CD4-positive, alpha-beta T cell treated with Interleukin-17A for 1 hour (primary cell): ENCODE results near the gene FHIP2A.
"Not testable (repeated sequence)": the region's sequence is repeated elsewhere in the genome, so short reads cannot be mapped to it uniquely, and the experiment has no call there.

Experiments used
- DNase-seq: peaks from one replicate; pipeline ENCODE4 v3.0.0-alpha.2; 2020

FHIP2A gene

GRCh38 chr10:114821915-114822443 lies 399 bp downstream of the FHIP2A start:
- no peak for DNase-seq

DNA sequence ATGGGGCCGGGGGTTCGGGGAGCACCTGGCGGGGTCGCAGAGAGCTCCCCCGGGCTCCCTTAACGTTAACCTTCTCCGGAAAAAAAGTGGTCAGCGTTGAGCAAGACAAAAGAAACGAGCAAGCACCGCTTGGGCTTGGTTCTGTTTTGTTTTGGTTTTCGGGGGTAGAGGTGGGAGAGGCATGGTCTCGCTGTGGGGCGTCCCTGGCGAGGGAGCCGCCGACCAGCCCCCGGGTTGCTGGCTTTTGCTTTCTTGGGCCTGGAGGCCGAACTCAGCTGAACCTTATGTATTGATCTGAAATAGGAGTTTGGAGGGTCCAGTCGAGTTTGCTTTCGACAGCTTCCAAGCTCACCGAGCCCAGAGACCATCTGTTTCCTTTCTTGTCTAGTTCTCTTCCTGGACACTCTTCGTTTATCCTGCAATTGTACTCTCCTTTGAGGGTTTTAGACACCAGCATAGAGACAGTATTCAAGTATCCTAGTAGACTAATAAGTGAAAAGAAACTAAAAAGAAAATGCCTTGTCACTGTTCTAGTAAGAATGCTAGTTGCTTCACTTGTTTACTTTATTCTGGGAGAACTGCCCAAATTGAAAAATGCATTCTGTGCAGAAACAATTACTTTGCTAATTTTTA lies 980 bp downstream of the FHIP2A start:
- DNase-seq, result peak; percentile 38

- DNase-seq, result no peak
These were observed 1.5 kb downstream of the FHIP2A start for GRCh38 chr10:114823077-114823463.

DNA sequence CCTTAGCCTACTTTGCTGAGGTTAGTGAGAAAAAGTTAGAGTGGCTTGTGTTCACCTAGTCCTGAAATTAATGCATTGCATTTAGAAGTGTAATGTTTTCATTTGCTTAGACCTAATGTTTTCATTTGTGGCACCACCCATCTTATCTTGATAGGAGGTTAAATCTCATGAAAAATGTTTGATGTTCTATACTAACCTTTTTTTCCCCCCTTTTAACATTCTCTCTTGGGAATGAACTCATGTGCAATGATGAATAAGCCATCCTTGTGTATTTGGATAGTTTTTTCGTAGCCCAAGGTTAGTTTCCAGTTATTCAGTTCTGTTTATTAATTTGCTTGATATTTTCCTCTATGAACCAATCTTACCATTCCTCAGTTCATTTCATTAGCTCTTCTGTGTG lies 2.8 kb downstream of the FHIP2A start:
- no peak for DNase-seq

DNA sequence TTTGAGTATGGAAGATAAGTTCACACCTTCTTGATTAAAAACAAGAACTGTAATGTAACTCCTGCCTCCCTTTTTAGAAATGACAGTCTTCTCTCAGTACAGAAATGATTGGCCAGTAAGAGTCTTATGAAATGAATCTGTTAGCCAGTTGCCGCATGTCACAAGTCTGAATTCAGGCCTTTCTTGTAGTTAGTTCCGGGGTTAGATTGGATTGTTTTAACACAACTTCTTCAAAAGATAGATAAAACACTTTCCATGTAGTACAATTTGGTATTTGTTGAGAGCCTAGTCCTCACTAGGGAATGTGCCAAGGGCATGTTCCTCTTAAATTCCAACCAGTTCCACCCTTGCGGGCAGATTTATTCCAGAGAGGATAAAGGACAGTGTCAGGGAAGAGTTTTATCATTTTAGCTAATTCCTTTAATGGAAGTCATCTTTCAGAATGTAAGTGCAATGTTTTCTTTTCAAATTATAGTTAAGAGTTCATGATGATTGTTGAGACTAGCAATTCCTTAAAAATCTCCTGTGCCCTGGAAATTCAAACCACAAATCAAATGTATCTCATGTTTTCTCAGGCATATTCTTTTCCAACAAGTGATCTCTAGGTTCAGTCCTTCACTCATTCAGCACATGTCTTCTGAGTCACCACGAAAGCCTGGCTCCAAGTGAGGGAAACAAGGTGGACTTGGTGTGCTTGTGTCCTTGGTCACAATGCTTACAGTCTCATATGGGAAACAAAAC lies 4.1 kb downstream of the FHIP2A start:
- DNase-seq, result peak; percentile 29

GRCh38 chr10:114829160-114829909 lies 7.8 kb downstream of the FHIP2A start:
- no peak for DNase-seq

DNA sequence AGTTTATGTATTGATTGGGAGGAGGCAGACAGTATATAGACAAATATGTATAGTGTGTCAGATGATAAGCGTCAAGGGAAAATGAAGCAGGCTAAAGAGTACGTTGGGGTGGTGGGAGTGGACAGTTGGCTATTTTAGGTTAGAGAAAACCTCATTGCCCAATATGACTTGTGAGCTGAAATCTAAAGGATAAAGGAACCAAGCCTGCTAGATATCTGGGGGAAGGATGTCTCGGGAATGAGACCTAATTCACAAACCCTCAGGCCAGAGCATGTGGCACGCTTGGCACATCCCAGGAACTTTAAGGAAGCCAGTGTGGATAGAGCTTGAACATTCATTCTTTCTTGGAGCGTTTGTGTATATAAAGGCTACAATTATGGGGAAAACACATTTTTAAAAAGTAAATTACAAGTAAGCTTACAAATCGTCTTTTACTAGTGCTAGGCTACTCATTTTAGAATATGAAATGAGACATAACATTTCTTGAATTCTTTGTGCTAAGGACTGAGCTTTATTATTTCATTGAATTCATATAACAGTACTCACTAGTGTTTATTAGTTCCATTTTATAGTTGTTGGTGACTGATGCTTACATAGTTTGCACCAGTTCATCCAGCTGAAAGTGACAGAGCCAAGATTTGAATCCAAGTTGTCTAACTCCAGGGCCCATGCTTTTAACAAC lies 9.7 kb downstream of the FHIP2A start:
- DNase-seq, result no peak

- DNase-seq, result no peak
These were observed 16.1 kb downstream of the FHIP2A start for GRCh38 chr10:114837690-114838089.

GRCh38 chr10:114839901-114840300 lies 18.3 kb downstream of the FHIP2A start:
- no peak for DNase-seq

DNA sequence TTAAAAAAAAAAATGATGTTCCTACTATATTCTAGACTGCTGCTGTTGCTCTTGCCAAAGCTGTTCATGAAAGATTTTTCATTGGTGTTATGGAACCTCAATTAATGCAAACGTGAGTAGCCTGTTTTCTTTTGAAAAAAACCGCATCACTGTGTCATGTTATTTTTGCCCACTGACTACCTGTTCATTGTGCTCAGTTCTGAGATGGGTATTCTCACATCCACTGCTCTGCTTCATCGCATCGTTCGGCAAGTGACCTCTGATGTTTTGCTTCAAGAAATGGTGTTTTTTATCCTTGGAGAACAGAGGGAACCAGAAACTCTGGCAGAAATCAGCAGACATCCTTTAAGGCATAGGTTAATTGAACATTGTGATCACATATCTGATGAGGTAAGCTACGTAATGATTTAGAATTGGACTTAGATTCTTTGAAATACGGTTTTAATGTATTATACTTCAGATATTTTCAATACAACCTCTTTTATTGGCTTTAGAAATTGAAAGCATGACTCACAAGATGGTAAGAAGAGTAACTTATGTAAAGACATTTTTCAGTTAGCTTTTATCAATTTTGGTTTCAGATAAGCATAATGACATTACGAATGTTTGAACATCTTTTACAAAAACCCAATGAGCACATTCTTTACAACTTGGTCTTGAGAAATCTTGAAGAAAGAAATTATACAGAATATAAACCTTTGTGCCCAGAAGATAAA lies 24.6 kb downstream of the FHIP2A start:
- DNase-seq, result no peak

DNA sequence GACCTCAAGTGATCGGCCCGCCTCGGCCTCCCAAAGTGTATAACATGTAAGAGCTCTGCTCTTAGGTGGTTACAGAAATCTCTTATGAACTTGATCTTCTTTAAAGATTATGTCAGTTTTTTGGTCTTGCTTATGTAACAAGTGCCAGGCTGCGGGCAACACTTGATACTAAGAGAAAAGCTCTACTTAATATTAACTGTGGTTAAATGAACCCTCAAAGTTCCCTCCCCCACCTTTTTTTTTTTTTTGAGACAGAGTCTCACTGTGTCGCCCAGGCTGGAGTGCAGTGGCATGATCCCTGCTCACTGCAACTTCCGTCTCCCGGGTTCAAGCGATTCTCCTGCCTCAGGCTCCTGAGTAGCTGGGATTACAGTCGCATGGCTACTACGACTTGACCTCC lies 25.9 kb downstream of the FHIP2A start:
- not testable (repeated sequence) for DNase-seq

- DNase-seq, result no peak
These were observed 28.1 kb downstream of the FHIP2A start for GRCh38 chr10:114849674-114850073.

DNA sequence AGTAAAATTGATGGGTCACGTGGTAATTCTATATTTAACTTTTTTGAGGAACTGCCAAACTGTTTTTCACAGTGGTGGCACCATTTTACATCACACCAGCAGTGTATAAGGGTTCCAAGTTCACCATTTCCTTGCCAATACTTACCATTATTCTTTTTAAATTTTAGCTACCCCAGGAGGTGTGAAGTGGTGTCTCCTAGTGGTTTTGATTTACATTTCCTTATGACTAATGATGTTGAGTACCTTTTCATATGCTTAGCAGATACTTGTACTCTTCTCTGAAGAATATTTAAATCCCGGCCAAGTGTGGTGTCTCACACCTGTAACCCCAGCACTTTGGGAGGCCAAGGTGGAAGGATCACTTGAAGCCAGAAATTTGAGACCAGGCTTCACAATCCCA lies 28.5 kb downstream of the FHIP2A start:
- no peak for DNase-seq

- DNase-seq, result no peak
These were observed 29.8 kb downstream of the FHIP2A start for GRCh38 chr10:114851336-114851735.

DNA sequence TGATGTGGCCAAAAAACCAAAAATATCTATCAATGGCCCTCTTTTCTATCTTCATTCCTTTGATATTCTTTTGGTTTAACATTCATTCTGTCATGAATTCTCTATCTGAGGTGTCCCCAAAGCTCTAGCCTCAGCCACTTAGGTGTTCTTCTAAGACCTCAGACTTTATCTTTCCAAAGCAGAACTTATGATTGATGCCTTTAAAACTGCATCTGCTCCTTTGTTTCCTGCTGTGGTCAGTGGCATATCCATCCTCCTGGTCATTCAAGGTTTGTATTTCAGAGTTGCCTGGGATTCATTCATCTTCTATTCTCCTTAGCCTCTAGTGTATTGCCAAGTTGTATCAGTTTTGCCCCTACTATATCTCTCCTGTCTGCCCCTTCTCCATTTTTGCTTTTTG lies 30.6 kb downstream of the FHIP2A start:
- no peak for DNase-seq

- no peak for DNase-seq
These were observed 33.3 kb downstream of the FHIP2A start for GRCh38 chr10:114854906-114855305.

DNA sequence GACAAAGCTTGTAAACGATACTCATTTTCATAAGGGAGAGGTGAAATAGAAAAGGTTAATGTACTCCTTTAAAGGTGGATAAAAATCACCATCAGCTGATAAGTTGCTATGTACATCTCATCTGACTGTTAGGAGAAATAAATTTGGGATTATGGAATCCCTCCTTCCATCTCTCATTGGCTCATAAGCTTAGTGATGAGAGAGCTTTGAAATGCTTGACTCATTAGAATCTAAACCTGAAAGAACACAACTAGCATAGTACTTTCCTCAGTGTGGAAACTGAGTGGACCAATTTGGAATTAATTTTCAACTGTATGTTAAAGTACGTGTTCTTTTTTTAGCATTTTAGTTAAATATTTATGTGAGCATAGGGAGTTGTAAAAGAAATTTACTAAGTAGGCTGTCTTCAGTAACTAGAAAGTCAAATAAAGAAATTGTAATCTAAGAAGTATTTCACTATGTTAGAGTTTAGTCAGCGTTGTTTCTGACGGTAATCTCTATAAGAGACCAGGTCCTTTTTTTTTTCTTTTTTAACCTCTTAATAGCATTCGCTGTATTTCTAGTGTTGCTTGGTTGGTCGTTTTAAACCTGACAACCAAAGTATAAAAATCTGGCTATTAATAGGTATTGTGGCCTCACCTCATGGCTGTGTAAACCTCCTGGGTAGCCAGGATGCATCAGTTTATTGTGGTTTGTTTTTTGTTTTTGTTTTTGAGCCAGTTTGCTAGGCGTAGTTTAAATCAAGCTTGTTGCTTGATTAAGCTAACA lies 34.4 kb downstream of the FHIP2A start:
- peak; percentile 29 for DNase-seq

- peak; percentile 13 for DNase-seq
These were observed 35.1 kb downstream of the FHIP2A start for GRCh38 chr10:114856544-114857287.

DNA sequence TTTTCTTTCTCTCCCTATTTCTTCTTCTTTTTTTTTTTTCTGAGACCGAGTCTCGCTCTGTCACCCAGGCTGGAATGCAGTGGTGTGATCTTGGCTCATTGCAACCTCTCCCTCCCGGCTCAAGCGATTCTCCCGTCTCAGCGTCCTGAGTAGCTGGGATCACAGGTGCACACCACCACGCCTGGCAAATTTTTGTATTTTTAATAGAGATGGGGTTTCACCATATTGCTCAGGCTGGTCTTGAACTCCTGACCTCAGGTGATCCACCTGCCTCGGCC lies 35.6 kb downstream of the FHIP2A start:
- not testable (repeated sequence) for DNase-seq

- DNase-seq, result no peak
These were observed 36.5 kb downstream of the FHIP2A start for GRCh38 chr10:114857922-114858629.

GRCh38 chr10:114859222-114859621 lies 37.6 kb downstream of the FHIP2A start:
- no peak for DNase-seq
